SK-N-SH treated with all-trans-retinoic acid at 6 μM for 48 hours (cell line): ENCODE data around the gene LECT2.

Experiments used
- ARNTL ChIP-seq: fragments of 450-650 bp; formaldehyde crosslinking; IDR thresholded peaks from 2 replicates; pipeline ENCODE4 v1.5.0; 2020; ENCODE audit warnings: low read depth, mild to moderate bottlenecking, moderate library complexity, borderline replicate concordance
- CSDC2 ChIP-seq: fragments of 250-450 bp; sonication (Bioruptor Pico); IDR thresholded peaks from 2 replicates; pipeline ENCODE4 v1.5.0; 2020; ENCODE audit warnings: mild to moderate bottlenecking, moderate library complexity
- OSR1 ChIP-seq: fragments of 250-450 bp; sonication (Bioruptor Pico); IDR thresholded peaks from 2 replicates; pipeline ENCODE4 v1.8.0; 2022; ENCODE audit warnings: moderate library complexity, mild to moderate bottlenecking, inconsistent platforms
- PATZ1 ChIP-seq: fragments of 250-450 bp; sonication (Bioruptor Pico); IDR thresholded peaks from 2 replicates; pipeline ENCODE4 v1.8.0; 2020; ENCODE audit warnings: mild to moderate bottlenecking, moderate library complexity, borderline replicate concordance
- RARB ChIP-seq: fragments of 250-450 bp; sonication (Bioruptor Pico); IDR thresholded peaks from 2 replicates; pipeline ENCODE4 v1.8.0; 2021; ENCODE audit warnings: mild to moderate bottlenecking, moderate library complexity
- TCF4 ChIP-seq: fragments of 250-450 bp; sonication (Bioruptor Pico); IDR thresholded peaks from 2 replicates; pipeline ENCODE4 v1.8.0; 2021; ENCODE audit warnings: mild to moderate bottlenecking, moderate library complexity, borderline replicate concordance
- ZFP3 ChIP-seq: fragments of 250-450 bp; sonication (Bioruptor Pico); IDR thresholded peaks from 2 replicates; pipeline ENCODE4 v1.5.0; 2020; ENCODE audit warnings: mild to moderate bottlenecking, moderate library complexity
- ZNF70 ChIP-seq: fragments of 450-650 bp; formaldehyde crosslinking; IDR thresholded peaks from 2 replicates; pipeline ENCODE4 v1.5.0; 2020; ENCODE audit warnings: mild to moderate bottlenecking, moderate library complexity
- ZNF8 ChIP-seq: fragments of 450-650 bp; formaldehyde crosslinking; IDR thresholded peaks from 2 replicates; pipeline ENCODE4 v1.5.0; 2020; ENCODE audit warnings: mild to moderate bottlenecking, moderate library complexity

- TF ChIP-seq OSR1 (CRISPR knock-in tag) (no peak), ARNTL (CRISPR knock-in tag) (no peak), ZFP3 (CRISPR knock-in tag) (no peak), PATZ1 (no peak), ZNF8 (CRISPR knock-in tag) (no peak), TCF4 (CRISPR knock-in tag) (no peak), RARB (no peak), CSDC2 (no peak), ZNF70 (CRISPR knock-in tag) (no peak)
Measured at GRCh38 chr5:135978993-135979392, 24.2 kb upstream of the LECT2 start.
